Activated T-cell treated with anti-CD3 and anti-CD28 coated beads for 24 hours (primary cell): Measurements from ENCODE around the gene ADCY5.

Experiments used
- DNase-seq: peaks from one replicate; pipeline ENCODE4 v3.0.0-alpha.2; 2020; ENCODE audit warnings: low read depth

Gene ADCY5

GRCh38 chr3:123326531-123326930 lies 122.4 kb downstream of the ADCY5 start:
- DNase-seq: no peak

GRCh38 chr3:123325766-123326256 lies 123.1 kb downstream of the ADCY5 start:
- DNase-seq: no peak

GRCh38 chr3:123324880-123325765 lies 123.8 kb downstream of the ADCY5 start:
- no peak for DNase-seq

- no peak for DNase-seq
Measured at GRCh38 chr3:123323781-123324180, 125.1 kb downstream of the ADCY5 start.

- no peak for DNase-seq
Measured at GRCh38 chr3:123322866-123323265, 126.0 kb downstream of the ADCY5 start.

GRCh38 chr3:123321806-123322205 lies 127.1 kb downstream of the ADCY5 start:
- no peak for DNase-seq

- no peak for DNase-seq
Measured at GRCh38 chr3:123320221-123320620, 128.7 kb downstream of the ADCY5 start.

GRCh38 chr3:123319760-123320159 lies 129.1 kb downstream of the ADCY5 start:
- no peak for DNase-seq

GRCh38 chr3:123318374-123318773 lies 130.5 kb downstream of the ADCY5 start:
- DNase-seq: no peak

GRCh38 chr3:123317716-123318115 lies 131.2 kb downstream of the ADCY5 start:
- no peak for DNase-seq

- DNase-seq: no peak
Measured at GRCh38 chr3:123315271-123315595, 133.7 kb downstream of the ADCY5 start.

- DNase-seq: no peak
Measured at GRCh38 chr3:123314359-123315270, 134.3 kb downstream of the ADCY5 start.

- DNase-seq: no peak
Measured at GRCh38 chr3:123313889-123314288, 135.0 kb downstream of the ADCY5 start.

- no peak for DNase-seq
Measured at GRCh38 chr3:123312331-123313265, 136.3 kb downstream of the ADCY5 start.

- no peak for DNase-seq
Measured at GRCh38 chr3:123311201-123311600, 137.7 kb downstream of the ADCY5 start.

- no peak for DNase-seq
Measured at GRCh38 chr3:123310741-123311140, 138.1 kb downstream of the ADCY5 start.

GRCh38 chr3:123310186-123310585 lies 138.7 kb downstream of the ADCY5 start:
- DNase-seq: no peak

GRCh38 chr3:123307064-123307463 lies 141.8 kb downstream of the ADCY5 start:
- DNase-seq: no peak

- DNase-seq: no peak
Measured at GRCh38 chr3:123305192-123305591, 143.7 kb downstream of the ADCY5 start.

GRCh38 chr3:123303976-123304560 lies 144.8 kb downstream of the ADCY5 start:
- DNase-seq: no peak

- no peak for DNase-seq
Measured at GRCh38 chr3:123302961-123303360, 145.9 kb downstream of the ADCY5 start.
